Brain microvascular endothelial cell (primary cell): ENCODE results near the gene LPAR2.
"Not testable (repeated sequence)": the region's sequence is repeated elsewhere in the genome, so short reads cannot be mapped to it uniquely, and the experiment has no call there.

ENCODE experiments used
- DNase-seq: peaks from one replicate; pipeline ENCODE4 v3.0.0-alpha.2; 2020
- H3K27ac ChIP-seq: fragments of 250-450 bp; sonication (Bioruptor Pico); 2 replicates; pipeline ENCODE4 v1.5.1; 2020; ENCODE audit warnings: mild to moderate bottlenecking, moderate library complexity
- H3K27me3 ChIP-seq: fragments of 250-450 bp; sonication (Bioruptor Pico); replicated peaks from 2 replicates; pipeline ENCODE4 v1.5.1; 2020; ENCODE audit warnings: mild to moderate bottlenecking
- H3K36me3 ChIP-seq: fragments of 250-450 bp; sonication (Bioruptor Pico); replicated peaks from 2 replicates; pipeline ENCODE4 v1.5.1; 2020; ENCODE audit warnings: mild to moderate bottlenecking
- H3K4me3 ChIP-seq: 2 replicates; pipeline ENCODE4 v1.5.1; 2011; ENCODE audit warnings: low read depth, mild to moderate bottlenecking, control low read depth, low read length, moderate library complexity
- in situ Hi-C: cut with HindIII; loops from 2 replicates; pipeline ENCODE4 v1.10.0; 2017; ENCODE audit warnings: low sequenced_read_pairs, low pct_ligation_motif_present
- TF ChIP-seq, protein P1 (sequence below): IDR thresholded peaks from 2 replicates; pipeline ENCODE4 v1.5.1; 2011; ENCODE audit warnings: low read depth, mild to moderate bottlenecking, moderate library complexity, low read length, control low read depth, inconsistent platforms; ENCODE audit errors: missing control alignments

Gene LPAR2

GRCh38 chr19:19668230-19669012 is 40.4 kb upstream of the LPAR2 start, which contains the start of gene ZNF101:
TSS of gene ZNF101 (plus strand) at chr19:19668839. CDS start at chr19:19668964, 125 bp downstream.
- Histone ChIP-seq H3K27me3 (no peaks in the 10 kb centered on the region), H3K36me3 (no peaks in the 10 kb centered on the region), H3K4me3 (peak within 1 kb of the TSS; percentile 85), H3K27ac (peak within 1 kb of the TSS; percentile 45)
- TF ChIP-seq, protein P1, sequence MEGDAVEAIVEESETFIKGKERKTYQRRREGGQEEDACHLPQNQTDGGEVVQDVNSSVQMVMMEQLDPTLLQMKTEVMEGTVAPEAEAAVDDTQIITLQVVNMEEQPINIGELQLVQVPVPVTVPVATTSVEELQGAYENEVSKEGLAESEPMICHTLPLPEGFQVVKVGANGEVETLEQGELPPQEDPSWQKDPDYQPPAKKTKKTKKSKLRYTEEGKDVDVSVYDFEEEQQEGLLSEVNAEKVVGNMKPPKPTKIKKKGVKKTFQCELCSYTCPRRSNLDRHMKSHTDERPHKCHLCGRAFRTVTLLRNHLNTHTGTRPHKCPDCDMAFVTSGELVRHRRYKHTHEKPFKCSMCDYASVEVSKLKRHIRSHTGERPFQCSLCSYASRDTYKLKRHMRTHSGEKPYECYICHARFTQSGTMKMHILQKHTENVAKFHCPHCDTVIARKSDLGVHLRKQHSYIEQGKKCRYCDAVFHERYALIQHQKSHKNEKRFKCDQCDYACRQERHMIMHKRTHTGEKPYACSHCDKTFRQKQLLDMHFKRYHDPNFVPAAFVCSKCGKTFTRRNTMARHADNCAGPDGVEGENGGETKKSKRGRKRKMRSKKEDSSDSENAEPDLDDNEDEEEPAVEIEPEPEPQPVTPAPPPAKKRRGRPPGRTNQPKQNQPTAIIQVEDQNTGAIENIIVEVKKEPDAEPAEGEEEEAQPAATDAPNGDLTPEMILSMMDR, result no peak
- DNase-seq, result peak; percentile 85
- in situ Hi-C loops, result no loop called here

DNA sequence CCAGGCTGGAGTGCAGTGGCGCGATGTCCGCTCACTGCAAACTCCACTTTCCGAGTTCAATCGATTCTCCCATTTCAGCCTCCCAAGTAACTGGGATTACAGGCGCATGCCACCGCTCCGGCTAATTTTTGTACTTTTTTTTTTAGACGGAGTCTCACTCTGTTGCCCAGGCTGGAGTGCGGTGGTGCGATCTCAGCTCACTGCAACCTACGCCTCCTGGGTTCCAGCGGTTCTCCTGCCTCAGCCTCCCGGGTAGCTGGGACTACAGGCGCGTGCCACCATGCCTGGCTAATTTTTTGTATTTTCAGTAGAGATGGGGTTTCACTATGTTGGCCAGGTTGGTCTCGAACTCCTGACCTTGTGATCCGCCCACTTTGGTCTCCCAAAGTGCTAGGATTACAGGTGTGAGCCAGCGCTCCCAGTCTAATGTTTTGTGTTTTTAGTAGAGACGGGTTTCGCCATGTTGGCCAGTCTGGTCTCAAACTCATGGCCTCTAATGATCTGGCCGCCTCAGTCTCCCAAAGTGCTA is 37.5 kb upstream of the LPAR2 start:
- in situ Hi-C loops, DNase-seq, H3K4me3 ChIP-seq, H3K36me3 ChIP-seq, H3K27ac ChIP-seq, H3K27me3 ChIP-seq: not testable (repeated sequence)

GRCh38 chr19:19663256-19664120 is 35.5 kb upstream of the LPAR2 start, which contains the start of gene ATP13A1:
TSS of gene ATP13A1 (minus strand) at chr19:19663676. CDS start at chr19:19663666, 10 bp downstream.
- H3K27me3 ChIP-seq, result no peaks in the 10 kb centered on the region
- TF ChIP-seq, protein P1, result peak; percentile 13
- in situ Hi-C loops, result no loop called here

GRCh38 chr19:19662871-19663255 is 34.8 kb upstream of the LPAR2 start:
- TF ChIP-seq, protein P1, result no peak
- no peak for DNase-seq
- H3K27me3 ChIP-seq, result no peaks in the 10 kb centered on the region
- peaks cover 18% of the 10 kb centered on the region for H3K36me3 ChIP-seq
- H3K27ac ChIP-seq, result peak overlapping the region; percentile 91
- in situ Hi-C loops, result no loop called here
- peak overlapping the region; percentile 97 for H3K4me3 ChIP-seq

More at GRCh38 chr19:19663256-19664120, 35.5 kb upstream of the LPAR2 start, which contains the start of gene ATP13A1:
- Histone ChIP-seq H3K27ac (peak within 1 kb of the TSS; percentile 91), H3K36me3 (peaks cover 14% of the 10 kb centered on the region), H3K4me3 (peak within 1 kb of the TSS; percentile 97)
- peak; percentile 92 for DNase-seq

DNA sequence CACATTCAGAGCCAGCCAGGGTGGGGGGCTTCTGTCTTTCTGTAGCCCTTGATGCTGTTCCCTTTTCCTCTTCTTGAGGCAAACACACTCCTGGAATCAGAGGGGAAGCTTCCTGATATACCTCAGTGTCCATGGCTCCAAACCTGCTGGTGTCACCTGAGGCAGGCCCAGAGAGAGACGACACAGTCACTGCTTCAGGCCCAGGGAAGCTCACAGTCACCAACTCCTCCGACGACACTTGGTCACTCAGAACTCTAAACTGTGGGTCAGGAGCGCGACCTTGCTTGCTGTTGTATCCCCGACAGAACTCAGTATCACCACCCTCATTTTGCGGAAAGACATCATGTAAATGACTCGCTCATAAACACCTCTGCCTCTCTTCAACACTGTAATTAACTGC is 34.3 kb upstream of the LPAR2 start:
- Histone ChIP-seq H3K27me3 (no peaks in the 10 kb centered on the region), H3K36me3 (peaks cover 23% of the 10 kb centered on the region), H3K4me3 (peak overlapping the region; percentile 97), H3K27ac (no peak overlapping the region)
- in situ Hi-C loops, result no loop called here
- TF ChIP-seq, protein P1, result no peak
- DNase-seq, result no peak
